LNCaP clone FGC (cell line): Measurements from ENCODE around the gene CSH1.
"Not testable (repeated sequence)": the region's sequence is repeated elsewhere in the genome, so short reads cannot be mapped to it uniquely, and the experiment has no call there.

Experiments
- DNase-seq: peaks from one replicate; pipeline ENCODE4 v3.0.0-alpha.2; 2011; ENCODE audit warnings: low read depth
- H3K4me3 ChIP-seq: 2 replicates; pipeline ENCODE4 v1.5.1; 2011; ENCODE audit warnings: mild to moderate bottlenecking, low read depth, low read length, control low read depth
- CTCF ChIP-seq: IDR thresholded peaks from 2 replicates; pipeline ENCODE4 v1.5.1; 2012; ENCODE audit warnings: mild to moderate bottlenecking; ENCODE audit not compliant: control insufficient read depth, insufficient read depth; ENCODE audit errors: extremely low read depth

CSH1 gene

GRCh38 chr17:63918305-63918704, 21.9 kb upstream of the CSH1 start:
- H3K4me3 ChIP-seq, result no peak overlapping the region
- TF ChIP-seq CTCF, result 0 out of 2 replicates have a peak, but pooled peaks have one; percentile 12
- DNase-seq, result no peak

GRCh38 chr17:63917646-63918045, 21.3 kb upstream of the CSH1 start:
- no peak overlapping the region for H3K4me3 ChIP-seq
- DNase-seq, result no peak
- no peak for TF ChIP-seq CTCF

- H3K4me3 ChIP-seq, DNase-seq: not testable (repeated sequence)
Measured at GRCh38 chr17:63917206-63917605, 20.8 kb upstream of the CSH1 start.

- no peak overlapping the region for H3K4me3 ChIP-seq
- DNase-seq, result no peak
- TF ChIP-seq CTCF, result no peak
Measured at GRCh38 chr17:63916566-63917185, 20.3 kb upstream of the CSH1 start.

GRCh38 chr17:63915753-63916152, 19.4 kb upstream of the CSH1 start:
- DNase-seq, H3K4me3 ChIP-seq: not testable (repeated sequence)

GRCh38 chr17:63914471-63914870, 18.1 kb upstream of the CSH1 start:
- no peak for TF ChIP-seq CTCF
- no peak overlapping the region for H3K4me3 ChIP-seq
- DNase-seq, result no peak

GRCh38 chr17:63911657-63912100, 15.3 kb upstream of the CSH1 start:
- TF ChIP-seq CTCF, result peak; percentile 75
- DNase-seq, result no peak

GRCh38 chr17:63911041-63911635, 14.8 kb upstream of the CSH1 start, which contains the start of gene CSHL1:
CSHL1 (minus strand) TSS chr17:63911258; CDS start chr17:63911196, 62 bp downstream.
- no peak within 1 kb of the TSS for H3K4me3 ChIP-seq
- no peak for TF ChIP-seq CTCF
- DNase-seq, result no peak

More at GRCh38 chr17:63911657-63912100, 15.3 kb upstream of the CSH1 start:
- no peak overlapping the region for H3K4me3 ChIP-seq
